CD4-positive, alpha-beta memory T cell (primary cell): ENCODE results near the gene RPL36. TPM values are rescaled to one million over a fixed set of nuclear protein-coding genes. Genes with fewer than 3 reads are reported as not detected.
A peak's percentile ranks its signal among the peaks of the same experiment; 100 is the strongest.
"Not testable (repeated sequence)": the region's sequence is repeated elsewhere in the genome, so short reads cannot be mapped to it uniquely, and the experiment has no call there.

Experiments
- CTCF ChIA-PET: fragments of 350-600 bp; sonication (Branson Sonifier 250); formaldehyde crosslinking; loops from one replicate; lab custom pipeline; 2021; ENCODE audit warnings: inconsistent platforms; ENCODE audit not compliant: partially characterized antibody; lab: Charles Lee
- POLR2A ChIA-PET: fragments of 350-600 bp; sonication (Branson Sonifier 250); formaldehyde crosslinking; loops from one replicate; lab custom pipeline; 2021; ENCODE audit not compliant: partially characterized antibody; lab: Charles Lee
- DNase-seq, 5 donors: peaks; one replicate each; pipeline versions ENCODE4 v3.0.0 to v3.0.0-alpha.2; 2020 to 2022; ENCODE audit warnings: mixed read lengths in 1 of 5
- H3K27ac ChIP-seq: one replicate; pipeline ENCODE4 v1.7.0; 2013; ENCODE audit warnings: low read depth, low read length
- H3K27me3 ChIP-seq: 2 replicates; pipeline ENCODE4 v1.7.0; 2013; ENCODE audit warnings: mild to moderate bottlenecking, low read length, moderate library complexity; ENCODE audit not compliant: insufficient read depth
- H3K36me3 ChIP-seq: 2 replicates; pipeline ENCODE4 v1.7.0; 2013; ENCODE audit warnings: mild to moderate bottlenecking, low read length, moderate library complexity; ENCODE audit not compliant: insufficient read depth
- H3K4me1 ChIP-seq: 2 replicates; pipeline ENCODE4 v1.7.0; 2013; ENCODE audit warnings: mild to moderate bottlenecking, low read length, moderate library complexity; ENCODE audit not compliant: insufficient read depth
- H3K4me3 ChIP-seq, 2 donors: one replicate each; pipeline ENCODE4 v1.7.0; 2013; ENCODE audit warnings: low read length in 2 of 2, mild to moderate bottlenecking in 1 of 2
- H3K9me3 ChIP-seq, 2 donors: one replicate each; pipeline ENCODE4 v1.7.0; 2013; ENCODE audit warnings: low read length in 2 of 2, control low read depth in 1 of 2; ENCODE audit not compliant: control insufficient read depth in 1 of 2
- H3K27ac Mint-ChIP-seq, 7 donors: one replicate each; pipeline ENCODE4 v1.8.0; 2020 to 2021; ENCODE audit warnings: mixed read lengths in 7 of 7, mild to moderate bottlenecking in 6 of 7, inconsistent platforms in 3 of 7, moderate library complexity in 3 of 7
- H3K27me3 Mint-ChIP-seq, 2 donors: one replicate each; pipeline ENCODE4 v1.8.0; 2020 to 2021; ENCODE audit warnings: mixed read lengths in 2 of 2
- H3K36me3 Mint-ChIP-seq, 2 donors: one replicate each; pipeline ENCODE4 v1.8.0; 2020 to 2021; ENCODE audit warnings: mixed read lengths in 2 of 2, inconsistent platforms in 1 of 2, mild to moderate bottlenecking in 1 of 2
- H3K4me1 Mint-ChIP-seq, 4 donors: one replicate each; pipeline ENCODE4 v1.8.0; 2020 to 2021; ENCODE audit warnings: mixed read lengths in 4 of 4, mild to moderate bottlenecking in 1 of 4
- H3K4me3 Mint-ChIP-seq, 8 donors: one replicate each; pipeline ENCODE4 v1.8.0; 2020 to 2021; ENCODE audit warnings: mixed read lengths in 8 of 8, mild to moderate bottlenecking in 7 of 8, moderate library complexity in 6 of 8, inconsistent platforms in 3 of 8
- H3K9me3 Mint-ChIP-seq, 8 donors: one replicate each; pipeline ENCODE4 v1.8.0; 2020 to 2021; ENCODE audit warnings: mixed read lengths in 8 of 8, mild to moderate bottlenecking in 5 of 8, inconsistent platforms in 3 of 8, moderate library complexity in 1 of 8
- intact Hi-C: fragments of 100-400 bp; cut with micrococcal nuclease; formaldehyde crosslinking; loops from one replicate; pipeline ENCODE4 v1.15.1; 2023
- polyA plus RNA-seq, 2 donors: library from polyadenylated mRNA; unstranded; fragments of 300-500 nt; fragmentation: Illumina TruSeq; gene quantifications; one replicate each; pipeline ENCODE4 v1.2.3, GENCODE V29; 2021
- total RNA-seq, 2 experiments: library from RNA; stranded (reverse); gene quantifications; one replicate each; pipeline ENCODE4 v1.2.3, GENCODE V29; 2021

RPL36 gene
- total and polyA plus RNA-seq, 4 experiments from 2014 or later, result 1,675 to 2,485 (median 1,812) TPM

DNA sequence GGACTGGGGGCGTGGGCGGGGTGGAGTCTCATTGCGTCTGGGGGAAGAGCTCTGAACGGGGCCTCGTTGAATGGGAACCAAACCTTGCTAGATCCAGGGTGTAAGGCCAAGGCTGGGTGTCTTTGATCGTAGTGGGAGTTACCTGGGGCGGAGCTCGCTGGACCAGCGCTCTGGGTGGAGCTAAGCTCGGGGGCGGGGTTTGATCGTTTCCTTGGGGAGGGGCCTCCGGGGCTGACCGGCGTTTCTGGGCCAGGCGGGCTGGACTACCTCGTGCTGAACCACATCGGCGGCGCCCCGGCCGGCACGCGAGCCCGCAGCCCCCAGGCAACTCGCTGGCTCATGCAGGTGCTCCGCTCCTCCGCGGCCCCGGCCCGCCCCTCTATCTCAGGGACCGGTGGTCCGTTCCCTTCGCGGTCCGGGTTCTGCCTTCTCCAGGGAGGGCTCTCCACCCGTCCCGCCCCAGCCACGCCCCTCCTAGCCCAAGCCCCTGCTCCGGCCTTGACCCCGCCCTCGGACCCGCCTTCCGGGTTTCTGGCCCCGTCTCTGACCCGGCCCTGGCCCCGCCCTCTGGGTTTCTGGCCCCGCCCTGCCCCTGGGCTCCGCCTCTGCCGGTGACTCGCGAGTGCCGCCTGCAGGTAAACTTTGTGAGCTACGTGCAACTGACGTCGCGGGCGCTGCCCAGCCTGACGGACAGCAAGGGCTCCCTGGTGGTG is 3.3 kb upstream of the RPL36 start:
- no peaks in the 10 kb centered on the region for H3K27me3 ChIP-seq
- peak; percentile 84 to 88 (median 85) for DNase-seq
- intact Hi-C loops, result no loop called here
- peaks cover 23% of the 10 kb centered on the region for H3K4me1 ChIP-seq
- H3K9me3 Mint-ChIP-seq, result peaks cover 0 to 5% (median 0%) of the 10 kb centered on the region in 8 donors
- no peaks in the 10 kb centered on the region for H3K9me3 ChIP-seq
- H3K27me3 Mint-ChIP-seq, result no peaks in the 10 kb centered on the region
- POLR2A ChIA-PET, result interaction anchor here (0.8 to 3.4 kb wide), 9 partner anchors 8 to 218 kb away, joined by 3 to 28 read pairs (median 4); partner anchors contain the start of genes CATSPERD, LONP1, SAFB and SAFB2
- H3K27ac Mint-ChIP-seq, result peak overlapping the region; percentile 86 to 95 (median 91)
- H3K4me3 ChIP-seq, result peak overlapping the region in 1 of 2 donors; percentile 61
- peaks cover 20 to 47% (median 32%) of the 10 kb centered on the region in 4 donors for H3K4me1 Mint-ChIP-seq
- CTCF ChIA-PET, result interaction anchor here (0.7 to 3.6 kb wide), 9 partner anchors 10 to 218 kb away, joined by 3 to 18 read pairs (median 3); partner anchors contain the start of genes CATSPERD, LONP1, SAFB and SAFB2
- H3K36me3 Mint-ChIP-seq, result peaks cover 0 to 18% of the 10 kb centered on the region in 2 donors
- peak overlapping the region; percentile 67 for H3K27ac ChIP-seq
- H3K4me3 Mint-ChIP-seq, result peak overlapping the region; percentile 81 to 88 (median 83)
- H3K36me3 ChIP-seq, result no peaks in the 10 kb centered on the region

DNA sequence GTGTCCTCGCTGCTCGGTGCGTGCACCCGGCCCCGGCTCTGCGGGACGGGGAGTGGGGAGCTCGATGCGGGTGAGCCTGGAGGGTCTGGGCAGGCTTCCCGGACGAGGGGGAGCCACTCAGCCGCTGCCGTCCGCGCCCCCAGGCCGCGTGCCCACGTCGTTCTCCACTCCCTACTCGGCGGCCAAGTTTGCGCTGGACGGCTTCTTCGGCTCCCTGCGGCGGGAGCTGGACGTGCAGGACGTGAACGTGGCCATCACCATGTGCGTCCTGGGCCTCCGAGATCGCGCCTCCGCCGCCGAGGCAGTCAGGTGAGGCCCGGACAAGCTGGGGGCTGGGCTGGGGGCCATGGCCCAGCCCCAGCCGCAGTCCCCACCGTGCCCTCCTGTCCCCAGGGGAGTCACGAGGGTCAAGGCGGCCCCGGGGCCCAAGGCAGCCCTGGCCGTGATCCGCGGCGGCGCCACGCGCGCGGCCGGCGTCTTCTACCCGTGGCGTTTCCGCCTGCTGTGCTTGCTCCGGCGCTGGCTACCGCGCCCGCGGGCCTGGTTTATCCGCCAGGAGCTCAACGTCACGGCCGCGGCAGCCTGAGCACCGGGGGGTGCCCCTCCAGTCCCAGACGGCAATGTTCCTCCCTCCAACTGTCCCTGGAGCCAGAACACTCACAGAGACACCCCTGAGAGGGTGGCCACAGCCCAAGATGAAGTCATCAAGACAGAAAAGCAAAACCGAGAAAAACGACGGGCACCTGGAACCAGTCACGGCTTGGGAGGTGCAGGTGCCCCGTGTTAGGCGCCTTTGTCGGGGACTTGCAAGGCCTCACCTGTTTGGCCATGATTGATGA is 2.5 kb upstream of the RPL36 start:
- peak overlapping the region in 5 of 7 donors; percentile 12 to 93 (median 78) for H3K27ac Mint-ChIP-seq
- Histone ChIP-seq H3K4me1 (peaks cover 30% of the 10 kb centered on the region), H3K4me3 (peak overlapping the region in 1 of 2 donors; percentile 61), H3K27ac (peak overlapping the region; percentile 67), H3K9me3 (no peaks in the 10 kb centered on the region), H3K36me3 (peaks cover 7% of the 10 kb centered on the region), H3K27me3 (no peaks in the 10 kb centered on the region)
- no peak for DNase-seq
- peaks cover 0 to 5% (median 0%) of the 10 kb centered on the region in 8 donors for H3K9me3 Mint-ChIP-seq
- intact Hi-C loops, result no loop called here
- ChIA-PET POLR2A (interaction anchor here (0.8 to 3.4 kb wide), 8 partner anchors 8 to 217 kb away, joined by 3 to 28 read pairs (median 4); partner anchors contain the start of genes CATSPERD, LONP1, SAFB and SAFB2), CTCF (interaction anchor here (0.7 to 3.6 kb wide), 10 partner anchors 11 to 217 kb away, joined by 3 to 18 read pairs (median 3); partner anchors contain the start of genes CATSPERD, LONP1, SAFB and SAFB2)
- H3K4me3 Mint-ChIP-seq, result peak overlapping the region in 6 of 8 donors; percentile 58 to 88 (median 82)
- H3K36me3 Mint-ChIP-seq, result peaks cover 0 to 25% of the 10 kb centered on the region in 2 donors
- peaks cover 17 to 47% (median 31%) of the 10 kb centered on the region in 4 donors for H3K4me1 Mint-ChIP-seq
- H3K27me3 Mint-ChIP-seq, result no peaks in the 10 kb centered on the region

DNA sequence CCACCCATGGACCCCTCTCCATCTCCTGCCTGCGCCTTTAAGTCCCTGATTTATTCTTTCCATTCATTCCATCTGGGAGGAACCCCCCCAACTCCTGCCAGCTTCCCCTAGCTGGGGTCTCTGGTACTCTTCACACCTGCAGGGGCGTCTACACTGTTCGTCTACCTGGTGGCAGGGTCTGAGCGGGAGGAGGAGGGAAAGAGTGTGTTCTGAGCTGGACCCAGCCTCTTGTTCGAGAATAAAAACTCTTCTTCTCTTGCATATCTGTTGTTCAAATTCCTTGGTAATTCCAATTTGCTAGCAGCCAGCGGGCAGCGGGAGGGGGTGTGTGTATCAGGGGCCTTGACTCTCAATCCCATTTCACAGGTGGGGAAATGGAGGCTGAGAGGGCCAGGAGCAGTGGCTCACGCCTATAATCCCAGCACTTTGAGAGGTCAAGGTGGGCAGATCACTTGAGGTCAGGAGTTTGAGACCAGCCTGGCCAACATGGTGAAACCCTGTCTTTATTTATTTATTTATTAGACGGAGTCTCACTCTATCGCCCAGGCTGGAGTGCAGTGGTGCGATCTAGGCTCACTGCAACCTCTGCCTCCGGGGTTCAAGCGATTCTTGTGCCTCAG is 1.7 kb upstream of the RPL36 start:
- ChIA-PET POLR2A (interaction anchor here (1.9 to 3.7 kb wide), 2 partner anchors 66 to 102 kb away, joined by 11 to 74 read pairs; partner anchors contain the start of genes DUS3L, SAFB and SAFB2), CTCF (interaction anchor here (1.0 to 3.6 kb wide), 3 partner anchors 17 to 67 kb away, joined by 3 to 36 read pairs (median 18); partner anchors contain the start of genes CATSPERD, LONP1, SAFB and SAFB2)
- H3K27ac ChIP-seq, H3K9me3 Mint-ChIP-seq, intact Hi-C loops, H3K9me3 ChIP-seq, H3K27me3 ChIP-seq, H3K27me3 Mint-ChIP-seq, H3K4me3 ChIP-seq, DNase-seq: not testable (repeated sequence)
- H3K4me1 Mint-ChIP-seq, result peaks cover 19 to 51% (median 31%) of the 10 kb centered on the region in 4 donors
- H3K36me3 Mint-ChIP-seq, result peaks cover 0 to 31% of the 10 kb centered on the region in 2 donors
- Histone ChIP-seq H3K4me1 (peaks cover 36% of the 10 kb centered on the region), H3K36me3 (peaks cover 15% of the 10 kb centered on the region)
- H3K27ac Mint-ChIP-seq, result peak overlapping the region in 3 of 7 donors; percentile 12 to 77 (median 51)
- H3K4me3 Mint-ChIP-seq, result peak overlapping the region; percentile 23 to 71 (median 56)

DNA sequence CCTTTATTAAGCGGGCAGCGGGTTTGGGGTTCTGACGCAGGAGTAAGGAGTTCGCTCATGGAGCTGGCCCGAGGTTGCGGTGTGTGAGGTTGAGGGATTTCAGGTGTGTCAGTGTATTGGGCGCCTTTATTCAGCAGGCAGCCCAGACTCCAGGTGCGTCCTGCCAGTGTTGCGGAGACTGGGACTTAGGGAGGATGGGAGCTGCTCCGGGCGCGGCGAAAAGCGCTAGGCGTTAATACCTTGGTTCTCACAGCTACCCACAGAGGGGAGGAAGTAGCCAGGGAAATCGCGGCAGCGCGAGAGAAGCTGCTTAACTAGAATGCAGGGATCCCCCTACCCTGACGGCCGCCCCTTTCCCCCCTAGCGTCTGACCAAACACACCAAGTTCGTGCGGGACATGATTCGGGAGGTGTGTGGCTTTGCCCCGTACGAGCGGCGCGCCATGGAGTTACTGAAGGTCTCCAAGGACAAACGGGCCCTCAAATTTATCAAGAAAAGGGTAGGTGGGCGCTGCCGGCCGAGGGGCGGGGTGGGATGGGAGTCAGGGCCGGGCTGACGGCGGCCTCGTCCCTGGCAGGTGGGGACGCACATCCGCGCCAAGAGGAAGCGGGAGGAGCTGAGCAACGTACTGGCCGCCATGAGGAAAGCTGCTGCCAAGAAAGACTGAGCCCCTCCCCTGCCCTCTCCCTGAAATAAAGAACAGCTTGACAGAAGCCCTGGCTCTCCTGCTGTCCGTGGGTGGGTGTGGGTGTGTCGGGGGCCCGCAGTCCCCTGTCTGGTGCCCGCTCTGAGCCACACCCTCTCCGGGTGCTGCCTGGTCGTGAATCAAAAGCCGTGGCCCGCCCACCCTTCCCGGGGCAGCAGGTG is 1.1 kb downstream of the RPL36 start:
- peaks cover 36% of the 10 kb centered on the region for H3K4me1 ChIP-seq
- CTCF ChIA-PET, result interaction anchor here (0.9 to 1.7 kb wide), 6 partner anchors 9 to 72 kb away, joined by 3 to 8 read pairs (median 4); partner anchors contain the start of genes CATSPERD and LONP1
- H3K27ac Mint-ChIP-seq, result peak overlapping the region; percentile 94 to 100 (median 97)
- H3K27me3 ChIP-seq, result no peaks in the 10 kb centered on the region
- POLR2A ChIA-PET, result interaction anchor here (0.6 to 3.7 kb wide), 15 partner anchors 8 to 213 kb away, joined by 3 to 79 read pairs (median 6); partner anchors contain the start of genes CATSPERD, DUS3L, HSD11B1L and LONP1
- peak overlapping the region; percentile 83 for H3K27ac ChIP-seq
- peaks cover 33% of the 10 kb centered on the region for H3K36me3 ChIP-seq
- peaks cover 19 to 42% (median 28%) of the 10 kb centered on the region in 4 donors for H3K4me1 Mint-ChIP-seq
- peak; percentile 37 to 66 (median 44) for DNase-seq
- H3K36me3 Mint-ChIP-seq, result peaks cover 0 to 44% of the 10 kb centered on the region in 2 donors
- intact Hi-C loops, result loop anchor here (1.0 kb wide), 5 partner anchors 11 to 213 kb away; partner anchors contain the start of genes CATSPERD, LONP1, MICOS13 and SAFB
- H3K4me3 ChIP-seq, result peak overlapping the region; percentile 84 to 86
- peak overlapping the region; percentile 92 to 97 (median 94) for H3K4me3 Mint-ChIP-seq
- peaks cover 0 to 5% (median 0%) of the 10 kb centered on the region in 8 donors for H3K9me3 Mint-ChIP-seq
- H3K27me3 Mint-ChIP-seq, result no peaks in the 10 kb centered on the region
- no peaks in the 10 kb centered on the region for H3K9me3 ChIP-seq

DNA sequence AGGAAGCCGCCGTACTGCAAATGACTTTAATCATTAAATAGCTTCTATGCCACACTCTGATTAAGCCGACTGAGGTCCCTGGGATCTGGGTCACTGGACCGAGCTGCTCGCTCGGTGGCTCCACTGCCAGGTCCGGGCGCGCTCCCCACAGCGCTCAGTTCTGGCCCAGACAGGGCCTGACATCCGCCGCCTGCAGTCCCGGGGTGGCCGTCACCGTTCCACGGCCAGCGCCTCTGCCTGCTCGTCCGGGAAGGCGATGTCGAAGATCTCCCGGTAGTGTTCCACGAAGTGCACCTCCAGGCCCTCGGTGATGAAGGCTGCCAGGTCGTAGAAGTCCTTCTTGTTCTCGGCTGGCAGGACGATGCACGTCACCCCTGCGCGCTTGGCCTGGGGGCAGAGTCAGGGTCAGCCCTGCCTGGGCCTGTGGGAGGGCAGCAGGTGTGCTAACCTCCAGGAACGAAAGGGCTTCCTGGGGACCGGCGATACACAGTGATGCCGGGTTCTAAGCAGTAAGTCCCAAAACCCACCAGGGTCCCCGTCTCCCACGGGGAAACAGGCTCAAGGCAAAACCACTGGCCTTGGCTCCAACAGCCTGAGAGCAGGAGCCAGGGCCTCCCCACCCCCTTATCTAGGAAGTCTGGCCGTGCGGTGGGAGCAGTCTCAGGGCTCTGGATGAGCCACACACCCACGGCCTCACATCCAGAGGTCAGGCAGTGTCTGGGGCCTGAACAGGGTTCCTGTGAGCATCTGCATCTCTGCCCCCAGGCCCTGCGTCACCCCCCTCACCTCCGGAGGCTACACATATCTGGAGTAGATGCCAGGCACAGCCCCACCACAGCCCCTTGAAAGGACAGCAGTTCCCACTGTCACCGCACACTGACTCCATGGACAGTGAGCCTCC is 2.0 kb downstream of the RPL36 start:
- DNase-seq, result no peak
- Histone ChIP-seq H3K4me1 (peaks cover 32% of the 10 kb centered on the region), H3K4me3 (no peak overlapping the region), H3K27me3 (no peaks in the 10 kb centered on the region), H3K9me3 (no peaks in the 10 kb centered on the region), H3K36me3 (peaks cover 40% of the 10 kb centered on the region), H3K27ac (peak overlapping the region; percentile 83)
- Mint-ChIP-seq H3K27ac (peak overlapping the region; percentile 4 to 100 (median 96)), H3K9me3 (peaks cover 0 to 5% (median 0%) of the 10 kb centered on the region in 8 donors), H3K27me3 (no peaks in the 10 kb centered on the region), H3K4me3 (peak overlapping the region; percentile 52 to 97 (median 92)), H3K4me1 (peaks cover 16 to 37% (median 23%) of the 10 kb centered on the region in 4 donors), H3K36me3 (peaks cover 0 to 47% of the 10 kb centered on the region in 2 donors)
- intact Hi-C loops, result no loop called here
- CTCF ChIA-PET, result interaction anchor here (1.2 to 1.7 kb wide), 3 partner anchors 10 to 29 kb away, joined by 3 read pairs; no protein-coding TSS in a partner anchor
- POLR2A ChIA-PET, result interaction anchor here (0.9 to 3.7 kb wide), 10 partner anchors 7 to 212 kb away, joined by 3 to 79 read pairs (median 7); partner anchors contain the start of genes CATSPERD, HSD11B1L, LONP1 and MICOS13
